Breast epithelium (tissue), 3 donors: ENCODE results near the gene P2RY6.

ENCODE experiments used
- POLR2A ChIP-seq: fragments of 450-650 bp; IDR thresholded peaks from one replicate; pipeline ENCODE4 v1.6.1; 2016; ENCODE audit warnings: antibody characterized with exemption, mild to moderate bottlenecking, moderate library complexity
- TF ChIP-seq, protein P1 (sequence below), 3 donors: fragments of 450-650 bp; IDR thresholded peaks; one replicate each; pipeline ENCODE4 v1.5.1; 2016 to 2017; ENCODE audit warnings: antibody characterized with exemption in 3 of 3, mild to moderate bottlenecking in 3 of 3, moderate library complexity in 3 of 3

DNA sequence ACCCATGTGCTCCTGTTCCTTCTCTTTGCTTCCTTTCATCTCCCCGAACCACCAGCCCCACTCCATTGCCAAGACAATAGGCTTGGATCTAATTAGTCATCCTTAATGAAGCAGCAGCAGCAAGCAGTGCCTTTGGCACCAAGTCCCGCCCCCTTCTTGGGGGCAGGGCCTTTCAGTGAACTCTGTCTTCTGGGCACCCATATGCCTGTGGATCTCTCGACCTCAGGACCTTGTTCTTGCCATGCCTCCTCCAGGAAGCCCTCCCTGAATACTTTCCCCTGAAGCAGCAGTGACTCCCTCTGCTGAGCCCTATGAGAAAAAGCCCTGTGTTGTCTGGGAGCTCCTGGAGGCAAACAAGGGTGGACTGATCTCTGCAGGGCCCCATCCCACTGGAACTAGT, 68.0 kb downstream of the P2RY6 start:
- TF ChIP-seq, protein P1, sequence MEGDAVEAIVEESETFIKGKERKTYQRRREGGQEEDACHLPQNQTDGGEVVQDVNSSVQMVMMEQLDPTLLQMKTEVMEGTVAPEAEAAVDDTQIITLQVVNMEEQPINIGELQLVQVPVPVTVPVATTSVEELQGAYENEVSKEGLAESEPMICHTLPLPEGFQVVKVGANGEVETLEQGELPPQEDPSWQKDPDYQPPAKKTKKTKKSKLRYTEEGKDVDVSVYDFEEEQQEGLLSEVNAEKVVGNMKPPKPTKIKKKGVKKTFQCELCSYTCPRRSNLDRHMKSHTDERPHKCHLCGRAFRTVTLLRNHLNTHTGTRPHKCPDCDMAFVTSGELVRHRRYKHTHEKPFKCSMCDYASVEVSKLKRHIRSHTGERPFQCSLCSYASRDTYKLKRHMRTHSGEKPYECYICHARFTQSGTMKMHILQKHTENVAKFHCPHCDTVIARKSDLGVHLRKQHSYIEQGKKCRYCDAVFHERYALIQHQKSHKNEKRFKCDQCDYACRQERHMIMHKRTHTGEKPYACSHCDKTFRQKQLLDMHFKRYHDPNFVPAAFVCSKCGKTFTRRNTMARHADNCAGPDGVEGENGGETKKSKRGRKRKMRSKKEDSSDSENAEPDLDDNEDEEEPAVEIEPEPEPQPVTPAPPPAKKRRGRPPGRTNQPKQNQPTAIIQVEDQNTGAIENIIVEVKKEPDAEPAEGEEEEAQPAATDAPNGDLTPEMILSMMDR (IDR thresholded peaks at IDR 0.05), result no peak
- no peak for TF ChIP-seq POLR2A
